ENCODE data around the gene MCTP2. TPM values are rescaled to one million over a fixed set of nuclear protein-coding genes. Genes with fewer than 3 reads are reported as not detected.

MCTP2 gene
- total and polyA plus RNA-seq, 2 of the 8 experiments (the other 6 are each of a cell fraction or from before 2014, with no cell fraction given), result 3.4 to 4.5 TPM

DNA sequence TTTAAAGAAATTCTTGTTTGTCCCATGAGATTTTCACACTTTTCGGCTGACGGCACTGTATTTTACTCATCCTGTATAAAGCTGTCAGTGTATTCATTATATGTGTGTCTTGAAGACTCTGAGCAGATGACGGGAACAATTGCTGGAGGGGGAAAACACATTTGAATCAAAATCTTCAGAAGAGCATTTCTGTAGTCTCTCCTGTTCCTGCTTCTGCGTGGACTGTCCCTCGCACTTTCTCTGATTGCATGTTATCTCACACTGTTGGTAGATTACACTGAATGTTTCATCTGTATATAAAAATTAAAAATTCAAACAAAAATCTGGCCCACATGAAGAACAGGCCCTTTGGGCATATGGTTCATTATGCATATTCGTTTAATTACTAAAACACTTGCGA, 184.9 kb downstream of the MCTP2 start (continued):
- TF ChIP-seq ATF3 (IDR thresholded peaks at IDR 0.05; ENCODE audit: insufficient read depth, low read depth, low read length) (no peak), POLR2AphosphoS5 (IDR thresholded peaks at IDR 0.05; ENCODE audit: low read depth, low read length) (no peak), EZH2 (IDR thresholded peaks at IDR 0.05; ENCODE audit: low read depth, low read length, severe bottlenecking) (no peak)
- TF ChIP-seq, protein P1, sequence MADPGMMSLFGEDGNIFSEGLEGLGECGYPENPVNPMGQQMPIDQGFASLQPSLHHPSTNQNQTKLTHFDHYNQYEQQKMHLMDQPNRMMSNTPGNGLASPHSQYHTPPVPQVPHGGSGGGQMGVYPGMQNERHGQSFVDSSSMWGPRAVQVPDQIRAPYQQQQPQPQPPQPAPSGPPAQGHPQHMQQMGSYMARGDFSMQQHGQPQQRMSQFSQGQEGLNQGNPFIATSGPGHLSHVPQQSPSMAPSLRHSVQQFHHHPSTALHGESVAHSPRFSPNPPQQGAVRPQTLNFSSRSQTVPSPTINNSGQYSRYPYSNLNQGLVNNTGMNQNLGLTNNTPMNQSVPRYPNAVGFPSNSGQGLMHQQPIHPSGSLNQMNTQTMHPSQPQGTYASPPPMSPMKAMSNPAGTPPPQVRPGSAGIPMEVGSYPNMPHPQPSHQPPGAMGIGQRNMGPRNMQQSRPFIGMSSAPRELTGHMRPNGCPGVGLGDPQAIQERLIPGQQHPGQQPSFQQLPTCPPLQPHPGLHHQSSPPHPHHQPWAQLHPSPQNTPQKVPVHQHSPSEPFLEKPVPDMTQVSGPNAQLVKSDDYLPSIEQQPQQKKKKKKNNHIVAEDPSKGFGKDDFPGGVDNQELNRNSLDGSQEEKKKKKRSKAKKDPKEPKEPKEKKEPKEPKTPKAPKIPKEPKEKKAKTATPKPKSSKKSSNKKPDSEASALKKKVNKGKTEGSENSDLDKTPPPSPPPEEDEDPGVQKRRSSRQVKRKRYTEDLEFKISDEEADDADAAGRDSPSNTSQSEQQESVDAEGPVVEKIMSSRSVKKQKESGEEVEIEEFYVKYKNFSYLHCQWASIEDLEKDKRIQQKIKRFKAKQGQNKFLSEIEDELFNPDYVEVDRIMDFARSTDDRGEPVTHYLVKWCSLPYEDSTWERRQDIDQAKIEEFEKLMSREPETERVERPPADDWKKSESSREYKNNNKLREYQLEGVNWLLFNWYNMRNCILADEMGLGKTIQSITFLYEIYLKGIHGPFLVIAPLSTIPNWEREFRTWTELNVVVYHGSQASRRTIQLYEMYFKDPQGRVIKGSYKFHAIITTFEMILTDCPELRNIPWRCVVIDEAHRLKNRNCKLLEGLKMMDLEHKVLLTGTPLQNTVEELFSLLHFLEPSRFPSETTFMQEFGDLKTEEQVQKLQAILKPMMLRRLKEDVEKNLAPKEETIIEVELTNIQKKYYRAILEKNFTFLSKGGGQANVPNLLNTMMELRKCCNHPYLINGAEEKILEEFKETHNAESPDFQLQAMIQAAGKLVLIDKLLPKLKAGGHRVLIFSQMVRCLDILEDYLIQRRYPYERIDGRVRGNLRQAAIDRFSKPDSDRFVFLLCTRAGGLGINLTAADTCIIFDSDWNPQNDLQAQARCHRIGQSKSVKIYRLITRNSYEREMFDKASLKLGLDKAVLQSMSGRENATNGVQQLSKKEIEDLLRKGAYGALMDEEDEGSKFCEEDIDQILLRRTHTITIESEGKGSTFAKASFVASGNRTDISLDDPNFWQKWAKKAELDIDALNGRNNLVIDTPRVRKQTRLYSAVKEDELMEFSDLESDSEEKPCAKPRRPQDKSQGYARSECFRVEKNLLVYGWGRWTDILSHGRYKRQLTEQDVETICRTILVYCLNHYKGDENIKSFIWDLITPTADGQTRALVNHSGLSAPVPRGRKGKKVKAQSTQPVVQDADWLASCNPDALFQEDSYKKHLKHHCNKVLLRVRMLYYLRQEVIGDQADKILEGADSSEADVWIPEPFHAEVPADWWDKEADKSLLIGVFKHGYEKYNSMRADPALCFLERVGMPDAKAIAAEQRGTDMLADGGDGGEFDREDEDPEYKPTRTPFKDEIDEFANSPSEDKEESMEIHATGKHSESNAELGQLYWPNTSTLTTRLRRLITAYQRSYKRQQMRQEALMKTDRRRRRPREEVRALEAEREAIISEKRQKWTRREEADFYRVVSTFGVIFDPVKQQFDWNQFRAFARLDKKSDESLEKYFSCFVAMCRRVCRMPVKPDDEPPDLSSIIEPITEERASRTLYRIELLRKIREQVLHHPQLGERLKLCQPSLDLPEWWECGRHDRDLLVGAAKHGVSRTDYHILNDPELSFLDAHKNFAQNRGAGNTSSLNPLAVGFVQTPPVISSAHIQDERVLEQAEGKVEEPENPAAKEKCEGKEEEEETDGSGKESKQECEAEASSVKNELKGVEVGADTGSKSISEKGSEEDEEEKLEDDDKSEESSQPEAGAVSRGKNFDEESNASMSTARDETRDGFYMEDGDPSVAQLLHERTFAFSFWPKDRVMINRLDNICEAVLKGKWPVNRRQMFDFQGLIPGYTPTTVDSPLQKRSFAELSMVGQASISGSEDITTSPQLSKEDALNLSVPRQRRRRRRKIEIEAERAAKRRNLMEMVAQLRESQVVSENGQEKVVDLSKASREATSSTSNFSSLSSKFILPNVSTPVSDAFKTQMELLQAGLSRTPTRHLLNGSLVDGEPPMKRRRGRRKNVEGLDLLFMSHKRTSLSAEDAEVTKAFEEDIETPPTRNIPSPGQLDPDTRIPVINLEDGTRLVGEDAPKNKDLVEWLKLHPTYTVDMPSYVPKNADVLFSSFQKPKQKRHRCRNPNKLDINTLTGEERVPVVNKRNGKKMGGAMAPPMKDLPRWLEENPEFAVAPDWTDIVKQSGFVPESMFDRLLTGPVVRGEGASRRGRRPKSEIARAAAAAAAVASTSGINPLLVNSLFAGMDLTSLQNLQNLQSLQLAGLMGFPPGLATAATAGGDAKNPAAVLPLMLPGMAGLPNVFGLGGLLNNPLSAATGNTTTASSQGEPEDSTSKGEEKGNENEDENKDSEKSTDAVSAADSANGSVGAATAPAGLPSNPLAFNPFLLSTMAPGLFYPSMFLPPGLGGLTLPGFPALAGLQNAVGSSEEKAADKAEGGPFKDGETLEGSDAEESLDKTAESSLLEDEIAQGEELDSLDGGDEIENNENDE (IDR thresholded peaks at IDR 0.05; ENCODE audit: insufficient replicate concordance, low read length), result no peak
